ENCODE data around the gene CLEC18C.
"Not testable (repeated sequence)": the region's sequence is repeated elsewhere in the genome, so short reads cannot be mapped to it uniquely, and the experiment has no call there.

Gene CLEC18C

GRCh38 chr16:70223216-70223615 lies 49.6 kb downstream of the CLEC18C start:
- not testable (repeated sequence) for H3K36me3 ChIP-seq (ENCODE audit: control insufficient read depth in 1 of 2, insufficient read depth in 2 of 2, low read length in 2 of 2); H3K9me3 ChIP-seq (ENCODE audit: insufficient read depth, low read depth, low read length); H2AK5ac ChIP-seq (ENCODE audit: low read length); H3K4me3 ChIP-seq (ENCODE audit: low read depth, low read length); H3K23ac ChIP-seq (ENCODE audit: low read length); H4K91ac ChIP-seq (ENCODE audit: low read depth, low read length); H3K14ac ChIP-seq (ENCODE audit: low read length); H3K4ac ChIP-seq (ENCODE audit: low read depth, low read length); DNase-seq; H4K8ac ChIP-seq (ENCODE audit: low read depth, low read length); H2AFZ ChIP-seq (ENCODE audit: insufficient read depth, low read length, poor library complexity); H3K27ac ChIP-seq (ENCODE audit: low read depth, low read length); H3K27me3 ChIP-seq (ENCODE audit: insufficient read depth, low read length); H3K18ac ChIP-seq (ENCODE audit: low read length); H3K9ac ChIP-seq (ENCODE audit: low read length); H4K12ac ChIP-seq (ENCODE audit: low read depth, low read length); H3K79me2 ChIP-seq (ENCODE audit: control insufficient read depth, insufficient read depth, low read length, poor library complexity); H2BK5ac ChIP-seq (ENCODE audit: low read depth, low read length, poor library complexity); H2BK12ac ChIP-seq (ENCODE audit: low read length); H3K4me1 ChIP-seq (ENCODE audit: control insufficient read depth in 1 of 2, insufficient read depth in 2 of 2, low read length in 2 of 2); H2BK120ac ChIP-seq (ENCODE audit: insufficient read depth, low read length, poor library complexity); H3K4me2 ChIP-seq (ENCODE audit: low read length); H3K79me1 ChIP-seq (ENCODE audit: low read length)
- WGBS (ENCODE audit: extremely low coverage, insufficient coverage, insufficient read length), result no CpG with 5 or more reads among the region's 2 CpGs

- H3K4me1 ChIP-seq (ENCODE audit: control insufficient read depth in 1 of 2, insufficient read depth in 2 of 2, low read length in 2 of 2); H4K91ac ChIP-seq (ENCODE audit: low read depth, low read length); H3K27ac ChIP-seq (ENCODE audit: low read depth, low read length); H2BK12ac ChIP-seq (ENCODE audit: low read length); H3K23ac ChIP-seq (ENCODE audit: low read length); H2BK120ac ChIP-seq (ENCODE audit: insufficient read depth, low read length, poor library complexity); H3K79me1 ChIP-seq (ENCODE audit: low read length); H3K9me3 ChIP-seq (ENCODE audit: insufficient read depth, low read depth, low read length); H2BK5ac ChIP-seq (ENCODE audit: low read depth, low read length, poor library complexity); H3K79me2 ChIP-seq (ENCODE audit: control insufficient read depth, insufficient read depth, low read length, poor library complexity); H3K4me3 ChIP-seq (ENCODE audit: low read depth, low read length); H4K8ac ChIP-seq (ENCODE audit: low read depth, low read length); H3K36me3 ChIP-seq (ENCODE audit: control insufficient read depth in 1 of 2, insufficient read depth in 2 of 2, low read length in 2 of 2); DNase-seq; H3K27me3 ChIP-seq (ENCODE audit: insufficient read depth, low read length); H4K12ac ChIP-seq (ENCODE audit: low read depth, low read length); H3K14ac ChIP-seq (ENCODE audit: low read length); H3K4ac ChIP-seq (ENCODE audit: low read depth, low read length); H2AK5ac ChIP-seq (ENCODE audit: low read length); H3K9ac ChIP-seq (ENCODE audit: low read length); H2AFZ ChIP-seq (ENCODE audit: insufficient read depth, low read length, poor library complexity); H3K18ac ChIP-seq (ENCODE audit: low read length); H3K4me2 ChIP-seq (ENCODE audit: low read length): not testable (repeated sequence)
- WGBS (ENCODE audit: extremely low coverage, insufficient coverage, insufficient read length), result no CpG with 5 or more reads among the region's 3 CpGs
These were observed 50.5 kb downstream of the CLEC18C start for GRCh38 chr16:70223971-70224513.

DNA sequence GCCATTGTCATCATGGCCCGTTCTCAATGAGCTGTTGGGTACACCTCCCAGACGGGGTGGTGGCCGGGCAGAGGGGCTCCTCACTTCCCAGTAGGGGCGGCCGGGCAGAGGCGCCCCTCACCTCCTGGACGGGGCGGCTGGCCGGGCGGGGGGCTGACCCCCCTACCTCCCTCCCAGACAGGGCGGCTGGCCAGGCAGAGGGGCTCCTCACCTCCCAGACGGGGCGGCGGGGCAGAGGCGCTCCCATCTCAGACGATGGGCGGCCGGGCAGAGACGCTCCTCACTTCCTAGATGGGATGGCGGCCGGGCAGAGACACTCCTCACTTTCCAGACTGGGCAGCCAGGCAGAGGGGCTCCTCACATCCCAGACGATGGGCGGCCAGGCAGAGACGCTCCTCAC lies 51.1 kb downstream of the CLEC18C start:
- not testable (repeated sequence) for H3K79me1 ChIP-seq (ENCODE audit: low read length); H4K12ac ChIP-seq (ENCODE audit: low read depth, low read length); DNase-seq; H3K9ac ChIP-seq (ENCODE audit: low read length); H3K36me3 ChIP-seq (ENCODE audit: control insufficient read depth in 1 of 2, insufficient read depth in 2 of 2, low read length in 2 of 2); H3K23ac ChIP-seq (ENCODE audit: low read length); H3K4me3 ChIP-seq (ENCODE audit: low read depth, low read length); H2BK120ac ChIP-seq (ENCODE audit: insufficient read depth, low read length, poor library complexity); H3K4ac ChIP-seq (ENCODE audit: low read depth, low read length); H3K4me1 ChIP-seq (ENCODE audit: control insufficient read depth in 1 of 2, insufficient read depth in 2 of 2, low read length in 2 of 2); H3K27ac ChIP-seq (ENCODE audit: low read depth, low read length); H4K91ac ChIP-seq (ENCODE audit: low read depth, low read length); H3K79me2 ChIP-seq (ENCODE audit: control insufficient read depth, insufficient read depth, low read length, poor library complexity); H4K8ac ChIP-seq (ENCODE audit: low read depth, low read length); H3K14ac ChIP-seq (ENCODE audit: low read length); H2AFZ ChIP-seq (ENCODE audit: insufficient read depth, low read length, poor library complexity); H2BK5ac ChIP-seq (ENCODE audit: low read depth, low read length, poor library complexity); H2BK12ac ChIP-seq (ENCODE audit: low read length); H3K18ac ChIP-seq (ENCODE audit: low read length); H3K27me3 ChIP-seq (ENCODE audit: insufficient read depth, low read length); H3K4me2 ChIP-seq (ENCODE audit: low read length); H3K9me3 ChIP-seq (ENCODE audit: insufficient read depth, low read depth, low read length); H2AK5ac ChIP-seq (ENCODE audit: low read length)
- no CpG with 5 or more reads among the region's 24 CpGs for WGBS (ENCODE audit: extremely low coverage, insufficient coverage, insufficient read length)

DNA sequence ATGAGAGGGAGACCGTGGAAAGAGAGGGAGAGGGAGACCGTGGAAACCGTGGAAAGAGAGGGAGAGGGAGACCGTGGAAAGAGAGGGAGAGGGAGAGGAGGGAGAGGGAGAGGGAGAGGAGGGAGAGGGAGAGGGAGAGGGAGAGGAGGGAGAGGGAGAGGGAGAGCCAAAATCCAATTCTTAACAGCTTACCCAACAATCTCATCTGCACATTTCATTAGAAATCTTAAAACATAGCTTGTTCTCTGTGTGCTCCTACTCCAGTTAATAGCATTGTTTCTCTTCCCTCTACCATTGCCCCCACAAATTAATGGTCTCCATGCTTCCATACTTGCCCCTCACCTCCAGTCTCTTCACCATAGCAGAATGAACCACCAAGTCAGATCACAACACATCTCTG lies 51.8 kb downstream of the CLEC18C start:
- H3K36me3 ChIP-seq (ENCODE audit: control insufficient read depth in 1 of 2, insufficient read depth in 2 of 2, low read length in 2 of 2); H4K91ac ChIP-seq (ENCODE audit: low read depth, low read length); H3K23ac ChIP-seq (ENCODE audit: low read length); H3K4me2 ChIP-seq (ENCODE audit: low read length); H2BK120ac ChIP-seq (ENCODE audit: insufficient read depth, low read length, poor library complexity); H3K9me3 ChIP-seq (ENCODE audit: insufficient read depth, low read depth, low read length); H3K14ac ChIP-seq (ENCODE audit: low read length); H2AFZ ChIP-seq (ENCODE audit: insufficient read depth, low read length, poor library complexity); H3K27me3 ChIP-seq (ENCODE audit: insufficient read depth, low read length); H4K8ac ChIP-seq (ENCODE audit: low read depth, low read length); H2BK12ac ChIP-seq (ENCODE audit: low read length); H3K18ac ChIP-seq (ENCODE audit: low read length); H3K27ac ChIP-seq (ENCODE audit: low read depth, low read length); DNase-seq; H3K4me3 ChIP-seq (ENCODE audit: low read depth, low read length); H3K9ac ChIP-seq (ENCODE audit: low read length); H3K79me2 ChIP-seq (ENCODE audit: control insufficient read depth, insufficient read depth, low read length, poor library complexity); H3K4ac ChIP-seq (ENCODE audit: low read depth, low read length); H3K4me1 ChIP-seq (ENCODE audit: control insufficient read depth in 1 of 2, insufficient read depth in 2 of 2, low read length in 2 of 2); H2AK5ac ChIP-seq (ENCODE audit: low read length); H4K12ac ChIP-seq (ENCODE audit: low read depth, low read length); H2BK5ac ChIP-seq (ENCODE audit: low read depth, low read length, poor library complexity); H3K79me1 ChIP-seq (ENCODE audit: low read length): not testable (repeated sequence)
- no CpG with 5 or more reads among the region's 4 CpGs for WGBS (ENCODE audit: extremely low coverage, insufficient coverage, insufficient read length)
